NB4 (cell line): ENCODE data around the gene ZNF205.

Source experiments
- CTCF ChIP-seq: IDR thresholded peaks from one replicate; pipeline ENCODE4 v1.5.1; 2012; ENCODE audit warnings: low read depth, low read length
- MAX ChIP-seq: IDR thresholded peaks from 2 replicates; pipeline ENCODE4 v1.6.1; 2011; ENCODE audit warnings: low read depth, low read length
- MYC ChIP-seq: IDR thresholded peaks from 2 replicates; pipeline ENCODE4 v1.6.1; 2011; ENCODE audit warnings: low read depth, low read length
- POLR2A ChIP-seq: IDR thresholded peaks from 2 replicates; pipeline ENCODE4 v1.6.1; 2011; ENCODE audit warnings: mild to moderate bottlenecking; ENCODE audit not compliant: insufficient read length; ENCODE audit errors: extremely low read depth

- TF ChIP-seq CTCF (no peak), MYC (no peak), POLR2A (no peak), MAX (no peak)
These were observed 13.0 kb upstream of the ZNF205 start for GRCh38 chr16:3099395-3099731.
